SH-SY5Y (cell line): ENCODE data around the gene CDC42SE2.

Source experiments
- GATA2 ChIP-seq: IDR thresholded peaks from 2 replicates; pipeline ENCODE4 v1.6.1; 2011; ENCODE audit warnings: mild to moderate bottlenecking, low read depth, low read length
- GATA3 ChIP-seq: IDR thresholded peaks from 2 replicates; pipeline ENCODE4 v1.6.1; 2011; ENCODE audit warnings: low read depth, mild to moderate bottlenecking, low read length, moderate library complexity

DNA sequence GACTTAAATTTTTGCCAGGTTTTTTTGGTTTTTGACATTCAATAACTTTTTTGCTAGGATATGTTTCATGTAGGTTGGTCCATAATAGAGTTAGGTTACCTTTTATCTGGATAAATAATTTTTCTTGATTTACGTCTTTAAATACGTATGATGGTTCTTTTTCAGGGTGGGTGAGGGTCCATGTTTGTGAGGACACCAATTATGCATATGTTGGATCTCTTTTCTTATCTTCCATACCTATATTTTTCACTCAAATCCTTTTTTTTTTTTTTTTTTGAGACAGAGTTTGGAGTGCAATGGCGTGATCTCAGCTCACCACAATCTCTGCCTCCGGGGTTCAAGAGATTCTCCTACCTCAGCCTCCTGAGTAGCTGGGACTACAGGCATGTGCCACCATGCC, 17.3 kb upstream of the CDC42SE2 start:
- TF ChIP-seq GATA2 (no peak), GATA3 (no peak)
